ENCODE measurements around the gene ANKRD13A. TPM values are rescaled to one million over a fixed set of nuclear protein-coding genes. Genes with fewer than 3 reads are reported as not detected.

The ANKRD13A gene
- total and polyA plus RNA-seq, 2 of the 13 experiments (the other 11 are each of a cell fraction or from before 2014, with no cell fraction given) = 34.1 to 41.6 TPM

DNA sequence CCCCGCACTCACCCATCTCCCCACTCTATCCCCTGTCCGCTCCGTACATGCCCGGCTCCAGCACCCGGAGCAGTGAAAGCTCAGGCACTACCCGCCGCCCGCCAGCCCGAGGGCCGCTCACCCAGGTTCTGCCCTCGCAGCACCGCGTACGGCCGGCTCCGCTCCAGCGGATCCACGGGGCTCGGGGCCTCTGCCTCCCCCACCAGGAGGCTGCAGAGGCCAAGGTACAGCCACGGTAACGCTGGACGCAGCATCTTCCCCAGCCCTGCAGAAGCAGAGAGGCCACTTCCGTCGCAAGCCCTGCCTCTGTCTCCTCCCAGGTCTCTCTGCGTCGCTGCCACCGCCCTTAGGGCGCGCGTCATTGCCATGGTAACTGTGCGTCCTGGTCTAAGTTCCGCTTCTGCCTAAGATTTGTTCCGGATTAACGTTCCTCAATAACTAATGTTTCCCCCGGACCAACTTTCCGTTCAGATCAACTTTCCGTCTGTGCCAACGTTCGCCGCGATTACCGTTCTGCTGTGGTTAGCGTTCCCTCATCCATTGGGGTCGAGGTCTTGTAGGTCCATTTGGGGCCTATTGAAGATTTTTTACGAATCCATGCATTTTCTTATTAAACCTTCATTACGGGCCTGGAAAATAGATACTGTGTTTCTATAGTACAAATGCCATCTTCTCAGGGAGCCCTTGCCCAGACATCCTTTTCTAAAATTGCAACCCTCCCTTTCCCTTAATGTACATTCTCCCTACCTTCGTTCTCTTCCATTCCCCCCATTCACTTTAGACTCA is 49.2 kb downstream of the ANKRD13A start, which contains the start of gene C12orf76 (continued):
- TF ChIP-seq ZNF510 (CRISPR knock-in tag; IDR thresholded peaks at IDR 0.05; ENCODE audit: low read depth) (no peak), TBL1XR1 (IDR thresholded peaks at IDR 0.05; ENCODE audit: borderline replicate concordance, low read length, partially characterized antibody) (peak; percentile 64), ZNF253 (CRISPR knock-in tag; IDR thresholded peaks at IDR 0.05; ENCODE audit: borderline replicate concordance) (no peak), ZNF260 (CRISPR knock-in tag; IDR thresholded peaks at IDR 0.05; ENCODE audit: borderline replicate concordance, low read depth) (no peak), HOXA7 (CRISPR knock-in tag; IDR thresholded peaks at IDR 0.05) (no peak), ZBTB38 (CRISPR knock-in tag; IDR thresholded peaks at IDR 0.05) (peak; percentile 82), POGZ (CRISPR knock-in tag; IDR thresholded peaks at IDR 0.05) (peak; percentile 87), NAIF1 (CRISPR knock-in tag; IDR thresholded peaks at IDR 0.05; ENCODE audit: borderline replicate concordance) (0 out of 2 replicates have a peak, but pooled peaks have one; percentile 67), MED8 (CRISPR knock-in tag; IDR thresholded peaks at IDR 0.05; ENCODE audit: insufficient replicate concordance) (no peak), ADNP (CRISPR knock-in tag; IDR thresholded peaks at IDR 0.05) (no peak), POLR2AphosphoS2 (IDR thresholded peaks at IDR 0.05; ENCODE audit: low read depth, low read length) (no peak)
- TF ChIP-seq, protein P1, sequence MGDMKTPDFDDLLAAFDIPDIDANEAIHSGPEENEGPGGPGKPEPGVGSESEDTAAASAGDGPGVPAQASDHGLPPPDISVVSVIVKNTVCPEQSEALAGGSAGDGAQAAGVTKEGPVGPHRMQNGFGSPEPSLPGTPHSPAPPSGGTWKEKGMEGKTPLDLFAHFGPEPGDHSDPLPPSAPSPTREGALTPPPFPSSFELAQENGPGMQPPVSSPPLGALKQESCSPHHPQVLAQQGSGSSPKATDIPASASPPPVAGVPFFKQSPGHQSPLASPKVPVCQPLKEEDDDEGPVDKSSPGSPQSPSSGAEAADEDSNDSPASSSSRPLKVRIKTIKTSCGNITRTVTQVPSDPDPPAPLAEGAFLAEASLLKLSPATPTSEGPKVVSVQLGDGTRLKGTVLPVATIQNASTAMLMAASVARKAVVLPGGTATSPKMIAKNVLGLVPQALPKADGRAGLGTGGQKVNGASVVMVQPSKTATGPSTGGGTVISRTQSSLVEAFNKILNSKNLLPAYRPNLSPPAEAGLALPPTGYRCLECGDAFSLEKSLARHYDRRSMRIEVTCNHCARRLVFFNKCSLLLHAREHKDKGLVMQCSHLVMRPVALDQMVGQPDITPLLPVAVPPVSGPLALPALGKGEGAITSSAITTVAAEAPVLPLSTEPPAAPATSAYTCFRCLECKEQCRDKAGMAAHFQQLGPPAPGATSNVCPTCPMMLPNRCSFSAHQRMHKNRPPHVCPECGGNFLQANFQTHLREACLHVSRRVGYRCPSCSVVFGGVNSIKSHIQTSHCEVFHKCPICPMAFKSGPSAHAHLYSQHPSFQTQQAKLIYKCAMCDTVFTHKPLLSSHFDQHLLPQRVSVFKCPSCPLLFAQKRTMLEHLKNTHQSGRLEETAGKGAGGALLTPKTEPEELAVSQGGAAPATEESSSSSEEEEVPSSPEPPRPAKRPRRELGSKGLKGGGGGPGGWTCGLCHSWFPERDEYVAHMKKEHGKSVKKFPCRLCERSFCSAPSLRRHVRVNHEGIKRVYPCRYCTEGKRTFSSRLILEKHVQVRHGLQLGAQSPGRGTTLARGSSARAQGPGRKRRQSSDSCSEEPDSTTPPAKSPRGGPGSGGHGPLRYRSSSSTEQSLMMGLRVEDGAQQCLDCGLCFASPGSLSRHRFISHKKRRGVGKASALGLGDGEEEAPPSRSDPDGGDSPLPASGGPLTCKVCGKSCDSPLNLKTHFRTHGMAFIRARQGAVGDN (CRISPR knock-in tag; IDR thresholded peaks at IDR 0.05) = peak; percentile 96
- TF ChIP-seq, protein P2, sequence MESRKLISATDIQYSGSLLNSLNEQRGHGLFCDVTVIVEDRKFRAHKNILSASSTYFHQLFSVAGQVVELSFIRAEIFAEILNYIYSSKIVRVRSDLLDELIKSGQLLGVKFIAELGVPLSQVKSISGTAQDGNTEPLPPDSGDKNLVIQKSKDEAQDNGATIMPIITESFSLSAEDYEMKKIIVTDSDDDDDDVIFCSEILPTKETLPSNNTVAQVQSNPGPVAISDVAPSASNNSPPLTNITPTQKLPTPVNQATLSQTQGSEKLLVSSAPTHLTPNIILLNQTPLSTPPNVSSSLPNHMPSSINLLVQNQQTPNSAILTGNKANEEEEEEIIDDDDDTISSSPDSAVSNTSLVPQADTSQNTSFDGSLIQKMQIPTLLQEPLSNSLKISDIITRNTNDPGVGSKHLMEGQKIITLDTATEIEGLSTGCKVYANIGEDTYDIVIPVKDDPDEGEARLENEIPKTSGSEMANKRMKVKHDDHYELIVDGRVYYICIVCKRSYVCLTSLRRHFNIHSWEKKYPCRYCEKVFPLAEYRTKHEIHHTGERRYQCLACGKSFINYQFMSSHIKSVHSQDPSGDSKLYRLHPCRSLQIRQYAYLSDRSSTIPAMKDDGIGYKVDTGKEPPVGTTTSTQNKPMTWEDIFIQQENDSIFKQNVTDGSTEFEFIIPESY (CRISPR knock-in tag; IDR thresholded peaks at IDR 0.05) = peak; percentile 55; the same call in 1 of the 2 replicates
- TF ChIP-seq, protein P3, sequence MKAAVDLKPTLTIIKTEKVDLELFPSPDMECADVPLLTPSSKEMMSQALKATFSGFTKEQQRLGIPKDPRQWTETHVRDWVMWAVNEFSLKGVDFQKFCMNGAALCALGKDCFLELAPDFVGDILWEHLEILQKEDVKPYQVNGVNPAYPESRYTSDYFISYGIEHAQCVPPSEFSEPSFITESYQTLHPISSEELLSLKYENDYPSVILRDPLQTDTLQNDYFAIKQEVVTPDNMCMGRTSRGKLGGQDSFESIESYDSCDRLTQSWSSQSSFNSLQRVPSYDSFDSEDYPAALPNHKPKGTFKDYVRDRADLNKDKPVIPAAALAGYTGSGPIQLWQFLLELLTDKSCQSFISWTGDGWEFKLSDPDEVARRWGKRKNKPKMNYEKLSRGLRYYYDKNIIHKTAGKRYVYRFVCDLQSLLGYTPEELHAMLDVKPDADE (CRISPR knock-in tag; IDR thresholded peaks at IDR 0.05) = no peak
- TF ChIP-seq, protein P4, sequence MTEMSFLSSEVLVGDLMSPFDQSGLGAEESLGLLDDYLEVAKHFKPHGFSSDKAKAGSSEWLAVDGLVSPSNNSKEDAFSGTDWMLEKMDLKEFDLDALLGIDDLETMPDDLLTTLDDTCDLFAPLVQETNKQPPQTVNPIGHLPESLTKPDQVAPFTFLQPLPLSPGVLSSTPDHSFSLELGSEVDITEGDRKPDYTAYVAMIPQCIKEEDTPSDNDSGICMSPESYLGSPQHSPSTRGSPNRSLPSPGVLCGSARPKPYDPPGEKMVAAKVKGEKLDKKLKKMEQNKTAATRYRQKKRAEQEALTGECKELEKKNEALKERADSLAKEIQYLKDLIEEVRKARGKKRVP (CRISPR knock-in tag; IDR thresholded peaks at IDR 0.05) = no peak
- TF ChIP-seq, protein P5, sequence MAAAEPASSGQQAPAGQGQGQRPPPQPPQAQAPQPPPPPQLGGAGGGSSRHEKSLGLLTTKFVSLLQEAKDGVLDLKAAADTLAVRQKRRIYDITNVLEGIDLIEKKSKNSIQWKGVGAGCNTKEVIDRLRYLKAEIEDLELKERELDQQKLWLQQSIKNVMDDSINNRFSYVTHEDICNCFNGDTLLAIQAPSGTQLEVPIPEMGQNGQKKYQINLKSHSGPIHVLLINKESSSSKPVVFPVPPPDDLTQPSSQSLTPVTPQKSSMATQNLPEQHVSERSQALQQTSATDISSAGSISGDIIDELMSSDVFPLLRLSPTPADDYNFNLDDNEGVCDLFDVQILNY (CRISPR knock-in tag; conservative IDR thresholded peaks at IDR 0.05) = no peak

Data from HepG2 (cell line).